HepG2 (cell line): ENCODE data around the gene INTS6.

Experiments used
- ATF3 ChIP-seq: sonication (generic); formaldehyde crosslinking; IDR thresholded peaks from 2 replicates; pipeline ENCODE4 v1.4.0; 2020; ENCODE audit warnings: missing genetic modification reagents
- CTCF ChIP-seq: sonication (generic); formaldehyde crosslinking; IDR thresholded peaks from 2 replicates; pipeline ENCODE4 v1.5.0; 2020; ENCODE audit warnings: mild to moderate bottlenecking, missing genetic modification reagents, moderate library complexity
- ELF3 ChIP-seq: IDR thresholded peaks from 2 replicates; pipeline ENCODE4 v1.6.1; 2016; ENCODE audit warnings: missing genetic modification reagents, missing compliant biosample characterization
- EZH2 ChIP-seq: conservative IDR thresholded peaks from 2 replicates; pipeline ENCODE4 v1.6.1; 2012; ENCODE audit warnings: mild to moderate bottlenecking, low read depth, low read length, moderate library complexity
- PAWR ChIP-seq: sonication (generic); formaldehyde crosslinking; IDR thresholded peaks from 2 replicates; pipeline ENCODE4 v1.4.0; 2020; ENCODE audit warnings: missing genetic modification reagents, mild to moderate bottlenecking, borderline replicate concordance
- SP2 ChIP-seq: sonication (generic); formaldehyde crosslinking; IDR thresholded peaks from 2 replicates; pipeline ENCODE4 v1.5.1; 2020; ENCODE audit warnings: mild to moderate bottlenecking, missing genetic modification reagents
- SRSF1 ChIP-seq: fragments of 200-400 bp; formaldehyde crosslinking; optimal IDR thresholded peaks from 2 replicates; pipeline ENCODE3; 2017; ENCODE audit warnings: mild to moderate bottlenecking, low read depth, low read length, moderate library complexity
- TF ChIP-seq, protein P1 (sequence below): sonication (generic); formaldehyde crosslinking; IDR thresholded peaks from 2 replicates; pipeline ENCODE4 v1.4.0; 2020; ENCODE audit warnings: missing genetic modification reagents

GRCh38 chr13:51397262-51397941 is 55.4 kb downstream of the INTS6 start:
- TF ChIP-seq SRSF1: no peak
- TF ChIP-seq ELF3 (CRISPR knock-in tag): no peak
- TF ChIP-seq ATF3: no peak
- no peak for TF ChIP-seq SP2 (CRISPR knock-in tag)
- TF ChIP-seq EZH2: no peak
- no peak for TF ChIP-seq CTCF
- no peak for TF ChIP-seq PAWR
- TF ChIP-seq, protein P1, sequence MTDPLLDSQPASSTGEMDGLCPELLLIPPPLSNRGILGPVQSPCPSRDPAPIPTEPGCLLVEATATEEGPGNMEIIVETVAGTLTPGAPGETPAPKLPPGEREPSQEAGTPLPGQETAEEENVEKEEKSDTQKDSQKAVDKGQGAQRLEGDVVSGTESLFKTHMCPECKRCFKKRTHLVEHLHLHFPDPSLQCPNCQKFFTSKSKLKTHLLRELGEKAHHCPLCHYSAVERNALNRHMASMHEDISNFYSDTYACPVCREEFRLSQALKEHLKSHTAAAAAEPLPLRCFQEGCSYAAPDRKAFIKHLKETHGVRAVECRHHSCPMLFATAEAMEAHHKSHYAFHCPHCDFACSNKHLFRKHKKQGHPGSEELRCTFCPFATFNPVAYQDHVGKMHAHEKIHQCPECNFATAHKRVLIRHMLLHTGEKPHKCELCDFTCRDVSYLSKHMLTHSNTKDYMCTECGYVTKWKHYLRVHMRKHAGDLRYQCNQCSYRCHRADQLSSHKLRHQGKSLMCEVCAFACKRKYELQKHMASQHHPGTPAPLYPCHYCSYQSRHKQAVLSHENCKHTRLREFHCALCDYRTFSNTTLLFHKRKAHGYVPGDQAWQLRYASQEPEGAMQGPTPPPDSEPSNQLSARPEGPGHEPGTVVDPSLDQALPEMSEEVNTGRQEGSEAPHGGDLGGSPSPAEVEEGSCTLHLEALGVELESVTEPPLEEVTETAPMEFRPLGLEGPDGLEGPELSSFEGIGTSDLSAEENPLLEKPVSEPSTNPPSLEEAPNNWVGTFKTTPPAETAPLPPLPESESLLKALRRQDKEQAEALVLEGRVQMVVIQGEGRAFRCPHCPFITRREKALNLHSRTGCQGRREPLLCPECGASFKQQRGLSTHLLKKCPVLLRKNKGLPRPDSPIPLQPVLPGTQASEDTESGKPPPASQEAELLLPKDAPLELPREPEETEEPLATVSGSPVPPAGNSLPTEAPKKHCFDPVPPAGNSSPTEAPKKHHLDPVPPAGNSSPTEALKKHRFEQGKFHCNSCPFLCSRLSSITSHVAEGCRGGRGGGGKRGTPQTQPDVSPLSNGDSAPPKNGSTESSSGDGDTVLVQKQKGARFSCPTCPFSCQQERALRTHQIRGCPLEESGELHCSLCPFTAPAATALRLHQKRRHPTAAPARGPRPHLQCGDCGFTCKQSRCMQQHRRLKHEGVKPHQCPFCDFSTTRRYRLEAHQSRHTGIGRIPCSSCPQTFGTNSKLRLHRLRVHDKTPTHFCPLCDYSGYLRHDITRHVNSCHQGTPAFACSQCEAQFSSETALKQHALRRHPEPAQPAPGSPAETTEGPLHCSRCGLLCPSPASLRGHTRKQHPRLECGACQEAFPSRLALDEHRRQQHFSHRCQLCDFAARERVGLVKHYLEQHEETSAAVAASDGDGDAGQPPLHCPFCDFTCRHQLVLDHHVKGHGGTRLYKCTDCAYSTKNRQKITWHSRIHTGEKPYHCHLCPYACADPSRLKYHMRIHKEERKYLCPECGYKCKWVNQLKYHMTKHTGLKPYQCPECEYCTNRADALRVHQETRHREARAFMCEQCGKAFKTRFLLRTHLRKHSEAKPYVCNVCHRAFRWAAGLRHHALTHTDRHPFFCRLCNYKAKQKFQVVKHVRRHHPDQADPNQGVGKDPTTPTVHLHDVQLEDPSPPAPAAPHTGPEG (CRISPR knock-in tag): no peak
